Endothelial cell (in vitro differentiated cells): ENCODE results near the gene EXOG. TPM values are rescaled to one million over a fixed set of nuclear protein-coding genes. Genes with fewer than 3 reads are reported as not detected.

Source experiments
- DNase-seq: peaks from one replicate; pipeline ENCODE4 v3.0.0; 2021; ENCODE audit warnings: low spot score
- H3K27ac Mint-ChIP-seq: one replicate; pipeline ENCODE4 v1.8.0; 2021; ENCODE audit warnings: mixed read lengths, inconsistent platforms; ENCODE audit not compliant: unreplicated experiment
- H3K27me3 Mint-ChIP-seq: one replicate; pipeline ENCODE4 v1.8.0; 2021; ENCODE audit warnings: mild to moderate bottlenecking, moderate library complexity, mixed read lengths, inconsistent platforms; ENCODE audit not compliant: unreplicated experiment
- H3K36me3 Mint-ChIP-seq: one replicate; pipeline ENCODE4 v1.8.0; 2021; ENCODE audit warnings: mild to moderate bottlenecking, low read depth, mixed read lengths, inconsistent platforms; ENCODE audit not compliant: unreplicated experiment
- H3K4me1 Mint-ChIP-seq: one replicate; pipeline ENCODE4 v1.8.0; 2021; ENCODE audit warnings: mild to moderate bottlenecking, mixed read lengths, inconsistent platforms; ENCODE audit not compliant: unreplicated experiment
- H3K4me3 Mint-ChIP-seq: one replicate; pipeline ENCODE4 v1.8.0; 2021; ENCODE audit warnings: mild to moderate bottlenecking, mixed read lengths, inconsistent platforms; ENCODE audit not compliant: unreplicated experiment
- H3K9me3 Mint-ChIP-seq: one replicate; pipeline ENCODE4 v1.8.0; 2021; ENCODE audit warnings: mixed read lengths, inconsistent platforms; ENCODE audit not compliant: unreplicated experiment
- CTCF ChIP-seq: fragments of 200-600 bp; sonication (generic); IDR thresholded peaks from one replicate; pipeline ENCODE4 v1.5.0; 2021; ENCODE audit warnings: antibody characterized with exemption; ENCODE audit not compliant: unreplicated experiment
- total RNA-seq: library from RNA; stranded (reverse); fragmentation: NEBNext Ultra II Directional; extraction: Animal tissue kit (Norgen Biotek cat#: 25700); gene quantifications from one replicate; pipeline ENCODE4 v1.2.1, GENCODE V29; 2021; ENCODE audit not compliant: unreplicated experiment

Gene EXOG
- total RNA-seq, 1 donor from 2014 or later = 18.3 TPM

GRCh38 chr3:38534180-38534579, 38.0 kb downstream of the EXOG start:
- no peak overlapping the region for H3K27ac Mint-ChIP-seq
- no peak for TF ChIP-seq CTCF
- no peak overlapping the region for H3K4me3 Mint-ChIP-seq
- no peaks in the 10 kb centered on the region for H3K4me1 Mint-ChIP-seq
- H3K9me3 Mint-ChIP-seq = peaks cover 4% of the 10 kb centered on the region
- H3K27me3 Mint-ChIP-seq = no peaks in the 10 kb centered on the region
- no peak for DNase-seq
- H3K36me3 Mint-ChIP-seq = peaks cover 9% of the 10 kb centered on the region

GRCh38 chr3:38534604-38535003, 38.5 kb downstream of the EXOG start:
- no peak for DNase-seq
- Mint-ChIP-seq H3K36me3 (peaks cover 12% of the 10 kb centered on the region), H3K9me3 (peaks cover 4% of the 10 kb centered on the region), H3K4me3 (no peak overlapping the region), H3K27ac (no peak overlapping the region), H3K4me1 (no peaks in the 10 kb centered on the region), H3K27me3 (no peaks in the 10 kb centered on the region)
- no peak for TF ChIP-seq CTCF

GRCh38 chr3:38536671-38537070, 40.5 kb downstream of the EXOG start:
- Mint-ChIP-seq H3K27me3 (no peaks in the 10 kb centered on the region), H3K27ac (no peak overlapping the region), H3K4me1 (no peaks in the 10 kb centered on the region), H3K36me3 (peaks cover 14% of the 10 kb centered on the region), H3K9me3 (peaks cover 4% of the 10 kb centered on the region), H3K4me3 (no peak overlapping the region)
- no peak for DNase-seq
- no peak for TF ChIP-seq CTCF

- no peak for TF ChIP-seq CTCF
- H3K9me3 Mint-ChIP-seq = peaks cover 4% of the 10 kb centered on the region
- H3K36me3 Mint-ChIP-seq = peaks cover 14% of the 10 kb centered on the region
- no peak for DNase-seq
- no peak overlapping the region for H3K27ac Mint-ChIP-seq
- no peaks in the 10 kb centered on the region for H3K27me3 Mint-ChIP-seq
- H3K4me1 Mint-ChIP-seq = no peaks in the 10 kb centered on the region
- H3K4me3 Mint-ChIP-seq = no peak overlapping the region
These were observed 42.7 kb downstream of the EXOG start for GRCh38 chr3:38538773-38539353.

GRCh38 chr3:38541806-38542205, 45.7 kb downstream of the EXOG start:
- no peak overlapping the region for H3K4me3 Mint-ChIP-seq
- no peaks in the 10 kb centered on the region for H3K9me3 Mint-ChIP-seq
- H3K27me3 Mint-ChIP-seq = no peaks in the 10 kb centered on the region
- TF ChIP-seq CTCF = no peak
- H3K4me1 Mint-ChIP-seq = peaks cover 3% of the 10 kb centered on the region
- DNase-seq = no peak
- H3K36me3 Mint-ChIP-seq = peaks cover 6% of the 10 kb centered on the region
- H3K27ac Mint-ChIP-seq = no peak overlapping the region
